SK-N-SH treated with all-trans-retinoic acid at 6 μM for 48 hours (cell line): ENCODE data around the gene ESAM.

Experiments used
- ATAC-seq: fragments of 200-7000 bp; cut with Tn5 transposase; 3 replicates; pipeline ENCODE4 v1.9.1; 2020; ENCODE audit warnings: mild to moderate bottlenecking, moderate library complexity
- ARNTL ChIP-seq: fragments of 450-650 bp; formaldehyde crosslinking; IDR thresholded peaks from 2 replicates; pipeline ENCODE4 v1.5.0; 2020; ENCODE audit warnings: low read depth, mild to moderate bottlenecking, moderate library complexity, borderline replicate concordance
- BACH2 ChIP-seq: fragments of 250-450 bp; sonication (Bioruptor Pico); IDR thresholded peaks from 2 replicates; pipeline ENCODE4 v1.9.0; 2021; ENCODE audit warnings: mild to moderate bottlenecking, borderline replicate concordance
- CSDC2 ChIP-seq: fragments of 250-450 bp; sonication (Bioruptor Pico); IDR thresholded peaks from 2 replicates; pipeline ENCODE4 v1.5.0; 2020; ENCODE audit warnings: mild to moderate bottlenecking, moderate library complexity
- GLIS3 ChIP-seq: fragments of 250-450 bp; sonication (Bioruptor Pico); IDR thresholded peaks from 2 replicates; pipeline ENCODE4 v1.5.0; 2020; ENCODE audit warnings: mild to moderate bottlenecking, moderate library complexity
- PPARA ChIP-seq: fragments of 250-450 bp; sonication (Bioruptor Pico); IDR thresholded peaks from 2 replicates; pipeline ENCODE4 v1.5.0; 2020; ENCODE audit warnings: mild to moderate bottlenecking, borderline replicate concordance
- RARB ChIP-seq: fragments of 250-450 bp; sonication (Bioruptor Pico); IDR thresholded peaks from 2 replicates; pipeline ENCODE4 v1.8.0; 2021; ENCODE audit warnings: mild to moderate bottlenecking, moderate library complexity
- SNAI2 ChIP-seq: fragments of 250-450 bp; sonication (Bioruptor Pico); IDR thresholded peaks from 2 replicates; pipeline ENCODE4 v1.5.0; 2020; ENCODE audit warnings: mild to moderate bottlenecking, moderate library complexity
- TCF4 ChIP-seq: fragments of 250-450 bp; sonication (Bioruptor Pico); IDR thresholded peaks from 2 replicates; pipeline ENCODE4 v1.8.0; 2021; ENCODE audit warnings: mild to moderate bottlenecking, moderate library complexity, borderline replicate concordance
- TOX ChIP-seq: fragments of 250-450 bp; sonication (Bioruptor Pico); IDR thresholded peaks from 2 replicates; pipeline ENCODE4 v1.8.0; 2021; ENCODE audit warnings: mild to moderate bottlenecking, moderate library complexity, borderline replicate concordance
- ZC3H10 ChIP-seq: fragments of 250-450 bp; sonication (Bioruptor Pico); IDR thresholded peaks from 2 replicates; pipeline ENCODE4 v1.5.1; 2021; ENCODE audit warnings: mild to moderate bottlenecking, moderate library complexity
- ZFP3 ChIP-seq: fragments of 250-450 bp; sonication (Bioruptor Pico); IDR thresholded peaks from 2 replicates; pipeline ENCODE4 v1.5.0; 2020; ENCODE audit warnings: mild to moderate bottlenecking, moderate library complexity
- ZFP30 ChIP-seq: fragments of 450-650 bp; formaldehyde crosslinking; IDR thresholded peaks from 2 replicates; pipeline ENCODE4 v1.5.0; 2022; ENCODE audit warnings: mild to moderate bottlenecking, moderate library complexity
- ZNF565 ChIP-seq: fragments of 450-650 bp; formaldehyde crosslinking; conservative IDR thresholded peaks from 2 replicates; pipeline ENCODE4 v1.5.0; 2020; ENCODE audit warnings: low read depth, mild to moderate bottlenecking, moderate library complexity
- ZNF70 ChIP-seq: fragments of 450-650 bp; formaldehyde crosslinking; IDR thresholded peaks from 2 replicates; pipeline ENCODE4 v1.5.0; 2020; ENCODE audit warnings: mild to moderate bottlenecking, moderate library complexity
- TF ChIP-seq, protein P1 (sequence below): fragments of 250-450 bp; sonication (Bioruptor Pico); IDR thresholded peaks from 2 replicates; pipeline ENCODE4 v1.8.0; 2021; ENCODE audit warnings: low read depth, mild to moderate bottlenecking, moderate library complexity, borderline replicate concordance
- TF ChIP-seq, protein P2 (sequence below): fragments of 250-450 bp; sonication (Bioruptor Pico); IDR thresholded peaks from 2 replicates; pipeline ENCODE4 v1.5.1; 2021; ENCODE audit warnings: mild to moderate bottlenecking, moderate library complexity
- TF ChIP-seq, protein P3 (sequence below): fragments of 250-450 bp; sonication (Bioruptor Pico); IDR thresholded peaks from 2 replicates; pipeline ENCODE4 v1.5.1; 2020; ENCODE audit warnings: low read depth, mild to moderate bottlenecking, moderate library complexity
- TF ChIP-seq, protein P4 (sequence below): fragments of 250-450 bp; sonication (Bioruptor Pico); IDR thresholded peaks from 2 replicates; pipeline ENCODE4 v1.5.0; 2020; ENCODE audit warnings: mild to moderate bottlenecking, moderate library complexity

Gene ESAM, protein sequence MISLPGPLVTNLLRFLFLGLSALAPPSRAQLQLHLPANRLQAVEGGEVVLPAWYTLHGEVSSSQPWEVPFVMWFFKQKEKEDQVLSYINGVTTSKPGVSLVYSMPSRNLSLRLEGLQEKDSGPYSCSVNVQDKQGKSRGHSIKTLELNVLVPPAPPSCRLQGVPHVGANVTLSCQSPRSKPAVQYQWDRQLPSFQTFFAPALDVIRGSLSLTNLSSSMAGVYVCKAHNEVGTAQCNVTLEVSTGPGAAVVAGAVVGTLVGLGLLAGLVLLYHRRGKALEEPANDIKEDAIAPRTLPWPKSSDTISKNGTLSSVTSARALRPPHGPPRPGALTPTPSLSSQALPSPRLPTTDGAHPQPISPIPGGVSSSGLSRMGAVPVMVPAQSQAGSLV

DNA sequence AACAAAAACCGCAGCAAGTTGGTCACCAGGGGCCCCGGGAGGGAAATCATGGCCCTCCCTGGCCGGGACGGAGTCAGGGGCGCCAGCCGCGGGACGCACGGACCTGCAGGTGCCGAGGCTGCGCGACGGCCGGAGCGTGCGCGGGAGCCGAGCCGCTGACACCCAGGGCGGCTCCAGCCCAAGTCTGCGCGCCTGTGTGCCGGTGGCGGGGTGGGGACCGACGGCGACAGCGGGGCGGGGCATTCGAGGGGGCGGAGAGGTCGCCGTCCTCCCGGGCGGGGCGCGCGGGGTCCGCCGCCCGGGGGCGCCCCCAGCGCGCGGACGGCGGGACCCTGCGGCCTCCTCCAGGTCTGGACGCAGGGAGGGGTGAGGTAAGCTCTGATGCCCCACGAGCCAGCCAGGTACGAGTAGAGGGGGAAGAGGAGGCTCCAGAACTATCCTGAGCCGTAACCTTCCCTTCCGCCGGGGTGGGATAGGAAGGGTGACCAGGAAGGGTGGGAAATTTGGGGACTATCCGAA, at the start of gene ESAM:
Gene ESAM, minus strand, starts transcription at position 186 of the 519 bp plus-strand sequence. Its CDS starts 136 bp downstream, at position 50.
- TF ChIP-seq ZC3H10 (CRISPR knock-in tag) = no peak
- no peak for TF ChIP-seq TCF4 (CRISPR knock-in tag)
- TF ChIP-seq, protein P1, sequence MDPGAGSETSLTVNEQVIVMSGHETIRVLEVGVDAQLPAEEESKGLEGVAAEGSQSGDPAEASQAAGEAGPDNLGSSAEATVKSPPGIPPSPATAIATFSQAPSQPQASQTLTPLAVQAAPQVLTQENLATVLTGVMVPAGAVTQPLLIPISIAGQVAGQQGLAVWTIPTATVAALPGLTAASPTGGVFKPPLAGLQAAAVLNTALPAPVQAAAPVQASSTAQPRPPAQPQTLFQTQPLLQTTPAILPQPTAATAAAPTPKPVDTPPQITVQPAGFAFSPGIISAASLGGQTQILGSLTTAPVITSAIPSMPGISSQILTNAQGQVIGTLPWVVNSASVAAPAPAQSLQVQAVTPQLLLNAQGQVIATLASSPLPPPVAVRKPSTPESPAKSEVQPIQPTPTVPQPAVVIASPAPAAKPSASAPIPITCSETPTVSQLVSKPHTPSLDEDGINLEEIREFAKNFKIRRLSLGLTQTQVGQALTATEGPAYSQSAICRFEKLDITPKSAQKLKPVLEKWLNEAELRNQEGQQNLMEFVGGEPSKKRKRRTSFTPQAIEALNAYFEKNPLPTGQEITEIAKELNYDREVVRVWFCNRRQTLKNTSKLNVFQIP (CRISPR knock-in tag) = no peak
- no peak for TF ChIP-seq ZFP3
- TF ChIP-seq GLIS3 (CRISPR knock-in tag) = no peak
- TF ChIP-seq, protein P2, sequence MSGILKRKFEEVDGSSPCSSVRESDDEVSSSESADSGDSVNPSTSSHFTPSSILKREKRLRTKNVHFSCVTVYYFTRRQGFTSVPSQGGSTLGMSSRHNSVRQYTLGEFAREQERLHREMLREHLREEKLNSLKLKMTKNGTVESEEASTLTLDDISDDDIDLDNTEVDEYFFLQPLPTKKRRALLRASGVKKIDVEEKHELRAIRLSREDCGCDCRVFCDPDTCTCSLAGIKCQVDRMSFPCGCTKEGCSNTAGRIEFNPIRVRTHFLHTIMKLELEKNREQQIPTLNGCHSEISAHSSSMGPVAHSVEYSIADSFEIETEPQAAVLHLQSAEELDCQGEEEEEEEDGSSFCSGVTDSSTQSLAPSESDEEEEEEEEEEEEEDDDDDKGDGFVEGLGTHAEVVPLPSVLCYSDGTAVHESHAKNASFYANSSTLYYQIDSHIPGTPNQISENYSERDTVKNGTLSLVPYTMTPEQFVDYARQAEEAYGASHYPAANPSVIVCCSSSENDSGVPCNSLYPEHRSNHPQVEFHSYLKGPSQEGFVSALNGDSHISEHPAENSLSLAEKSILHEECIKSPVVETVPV = no peak
- no peak for TF ChIP-seq SNAI2 (CRISPR knock-in tag)
- TF ChIP-seq ARNTL = no peak
- TF ChIP-seq ZFP30 (CRISPR knock-in tag) = no peak
- no peak for TF ChIP-seq CSDC2 (CRISPR knock-in tag)
- TF ChIP-seq, protein P3, sequence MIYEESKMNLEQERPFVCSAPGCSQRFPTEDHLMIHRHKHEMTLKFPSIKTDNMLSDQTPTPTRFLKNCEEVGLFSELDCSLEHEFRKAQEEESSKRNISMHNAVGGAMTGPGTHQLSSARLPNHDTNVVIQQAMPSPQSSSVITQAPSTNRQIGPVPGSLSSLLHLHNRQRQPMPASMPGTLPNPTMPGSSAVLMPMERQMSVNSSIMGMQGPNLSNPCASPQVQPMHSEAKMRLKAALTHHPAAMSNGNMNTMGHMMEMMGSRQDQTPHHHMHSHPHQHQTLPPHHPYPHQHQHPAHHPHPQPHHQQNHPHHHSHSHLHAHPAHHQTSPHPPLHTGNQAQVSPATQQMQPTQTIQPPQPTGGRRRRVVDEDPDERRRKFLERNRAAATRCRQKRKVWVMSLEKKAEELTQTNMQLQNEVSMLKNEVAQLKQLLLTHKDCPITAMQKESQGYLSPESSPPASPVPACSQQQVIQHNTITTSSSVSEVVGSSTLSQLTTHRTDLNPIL = no peak
- no peak for ATAC-seq

DNA sequence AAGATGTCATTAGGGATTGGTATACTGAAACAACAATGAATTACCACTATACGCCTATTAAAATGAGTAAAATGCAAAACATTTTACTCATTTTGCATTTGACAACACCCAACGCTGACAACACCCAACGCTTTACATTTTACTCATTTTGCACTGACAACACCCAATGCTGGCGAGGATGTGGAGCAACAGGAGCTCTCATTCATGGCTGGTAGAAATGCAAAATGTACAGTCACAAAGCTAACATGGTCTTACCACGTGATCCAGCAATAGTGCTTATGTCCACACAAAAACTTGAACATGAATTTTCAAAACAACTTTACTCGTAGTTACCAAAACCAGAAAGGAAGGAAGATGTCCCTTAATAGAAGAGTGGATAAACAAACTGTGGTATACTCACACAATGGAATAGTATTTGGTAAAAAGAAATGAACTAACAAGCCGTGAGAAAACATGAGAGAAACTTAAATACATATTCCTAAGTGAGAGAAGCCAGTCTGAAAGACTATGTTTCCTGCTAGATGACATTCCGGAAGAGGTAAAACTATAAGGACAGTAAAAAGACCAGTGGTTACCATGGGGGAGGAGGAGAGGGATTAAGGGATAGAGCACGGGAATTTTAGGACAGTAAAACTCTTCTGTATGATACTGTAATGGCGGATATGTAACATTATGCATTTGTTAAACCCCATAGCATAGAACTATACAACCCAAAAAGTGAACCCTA, 49.5 kb upstream of the ESAM start:
- TF ChIP-seq ZC3H10 (CRISPR knock-in tag) = no peak
- TF ChIP-seq, protein P1 (CRISPR knock-in tag) = no peak
- TF ChIP-seq ARNTL = no peak
- no peak for TF ChIP-seq ZNF70
- no peak for TF ChIP-seq TCF4 (CRISPR knock-in tag)
- no peak for TF ChIP-seq BACH2 (CRISPR knock-in tag)
- ATAC-seq = no peak

DNA sequence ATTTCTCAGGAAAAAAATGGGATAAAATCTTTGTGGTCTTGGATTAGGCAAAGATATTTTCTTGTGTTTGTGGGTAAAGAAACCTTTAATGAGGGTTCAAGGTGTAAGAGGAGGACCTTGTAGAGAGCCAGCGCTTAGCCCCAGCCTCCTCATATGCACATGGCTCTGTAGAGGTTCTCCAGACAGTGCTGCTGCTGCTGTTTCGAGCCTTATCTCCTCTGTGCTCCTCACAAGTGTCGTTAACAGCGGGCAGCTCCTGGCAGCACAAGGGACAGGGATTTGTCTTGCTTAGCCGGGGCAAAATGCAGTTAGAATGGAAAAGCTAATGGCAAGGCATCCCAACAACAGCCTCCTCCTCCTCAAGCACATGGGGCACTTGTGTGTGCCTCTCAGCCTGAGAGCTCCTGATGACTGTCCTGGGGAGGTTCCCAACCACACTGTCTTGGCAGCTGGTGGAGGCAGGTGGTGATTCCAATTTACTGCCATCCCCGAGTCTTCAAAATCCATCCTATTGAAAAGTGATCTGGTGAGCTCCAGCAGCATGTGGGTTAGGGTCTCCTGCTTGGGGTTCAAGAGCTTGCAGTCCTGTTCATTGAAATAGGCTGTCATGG, 45.7 kb upstream of the ESAM start:
- ATAC-seq = no peak
- no peak for TF ChIP-seq TOX
- TF ChIP-seq PPARA (CRISPR knock-in tag) = no peak
- TF ChIP-seq ZFP30 (CRISPR knock-in tag) = no peak
- TF ChIP-seq ZFP3 = no peak
- TF ChIP-seq RARB (CRISPR knock-in tag) = no peak
- TF ChIP-seq, protein P3 = no peak
- no peak for TF ChIP-seq ZC3H10 (CRISPR knock-in tag)
- TF ChIP-seq, protein P4, sequence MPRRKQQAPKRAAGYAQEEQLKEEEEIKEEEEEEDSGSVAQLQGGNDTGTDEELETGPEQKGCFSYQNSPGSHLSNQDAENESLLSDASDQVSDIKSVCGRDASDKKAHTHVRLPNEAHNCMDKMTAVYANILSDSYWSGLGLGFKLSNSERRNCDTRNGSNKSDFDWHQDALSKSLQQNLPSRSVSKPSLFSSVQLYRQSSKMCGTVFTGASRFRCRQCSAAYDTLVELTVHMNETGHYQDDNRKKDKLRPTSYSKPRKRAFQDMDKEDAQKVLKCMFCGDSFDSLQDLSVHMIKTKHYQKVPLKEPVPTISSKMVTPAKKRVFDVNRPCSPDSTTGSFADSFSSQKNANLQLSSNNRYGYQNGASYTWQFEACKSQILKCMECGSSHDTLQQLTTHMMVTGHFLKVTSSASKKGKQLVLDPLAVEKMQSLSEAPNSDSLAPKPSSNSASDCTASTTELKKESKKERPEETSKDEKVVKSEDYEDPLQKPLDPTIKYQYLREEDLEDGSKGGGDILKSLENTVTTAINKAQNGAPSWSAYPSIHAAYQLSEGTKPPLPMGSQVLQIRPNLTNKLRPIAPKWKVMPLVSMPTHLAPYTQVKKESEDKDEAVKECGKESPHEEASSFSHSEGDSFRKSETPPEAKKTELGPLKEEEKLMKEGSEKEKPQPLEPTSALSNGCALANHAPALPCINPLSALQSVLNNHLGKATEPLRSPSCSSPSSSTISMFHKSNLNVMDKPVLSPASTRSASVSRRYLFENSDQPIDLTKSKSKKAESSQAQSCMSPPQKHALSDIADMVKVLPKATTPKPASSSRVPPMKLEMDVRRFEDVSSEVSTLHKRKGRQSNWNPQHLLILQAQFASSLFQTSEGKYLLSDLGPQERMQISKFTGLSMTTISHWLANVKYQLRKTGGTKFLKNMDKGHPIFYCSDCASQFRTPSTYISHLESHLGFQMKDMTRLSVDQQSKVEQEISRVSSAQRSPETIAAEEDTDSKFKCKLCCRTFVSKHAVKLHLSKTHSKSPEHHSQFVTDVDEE = no peak
- no peak for TF ChIP-seq ZNF565 (CRISPR knock-in tag)
- TF ChIP-seq, all 23 proteins: peak for 0
